K562 (cell line): ENCODE results near the gene SAE1. TPM values are rescaled to one million over a fixed set of nuclear protein-coding genes. Genes with fewer than 3 reads are reported as not detected.

ENCODE experiments used
- ATAC-seq: fragments of 200-7000 bp; cut with Tn5 transposase; 3 replicates; pipeline ENCODE4 v1.9.1; 2020; ENCODE audit warnings: moderate library complexity
- BruUV-seq: library from RNA; stranded (reverse); fragments of 400-500 nt; replicated peaks from 2 replicates; lab custom pipeline; 2021; lab: Mats Ljungman, UMichigan
- CTCF ChIA-PET: fragments of 300-600 bp; formaldehyde crosslinking; extraction: SDS; loops from one replicate; lab custom pipeline; 2021; ENCODE audit warnings: low intra/inter-chr PET ratio; lab: Yijun Ruan, JAX
- POLR2A ChIA-PET: fragments of 300-600, 350-650 bp; sonication (Branson Sonifier 250); formaldehyde crosslinking; extraction: SDS; loops from one replicate; lab custom pipeline; 2021; ENCODE audit warnings: antibody characterized with exemption, inconsistent platforms; lab: Yijun Ruan, JAX
- DNase-seq, 4 experiments: peaks; one replicate each; pipeline versions ENCODE4 v3.0.0 to v3.0.0-alpha.2; 2011 to 2018; ENCODE audit warnings: low spot score in 3 of 4, mixed read lengths in 3 of 4; ENCODE audit errors: extremely low read depth in 1 of 4
- FAIRE-seq: peaks from 2 replicates; lab custom pipeline; 2011; peaks lifted over from hg19 to GRCh38; lab: Jason Lieb, UNC
- H2AFZ ChIP-seq: 2 replicates; pipeline ENCODE4 v1.6.0; 2011; ENCODE audit warnings: low read depth, low read length, control low read depth, inconsistent platforms
- H3K27ac ChIP-seq: fragments of 200-600 bp; 3 replicates; pipeline ENCODE4 v1.8.0; 2011; ENCODE audit warnings: low read depth, mild to moderate bottlenecking, control low read depth, inconsistent platforms, low read length, moderate library complexity, mixed read lengths; ENCODE audit errors: extremely low read depth
- H3K27me3 ChIP-seq, 2 experiments: fragments of 300-600 bp in 1 of 2; 2 replicates in 1 of 2; 3 replicates in 1 of 2; pipeline versions ENCODE4 v1.6.0 to v1.8.0; 2011; ENCODE audit warnings: inconsistent platforms in 2 of 2, low read length in 2 of 2, mild to moderate bottlenecking in 1 of 2, mixed read lengths in 1 of 2, moderate library complexity in 1 of 2; ENCODE audit not compliant: control insufficient read depth in 2 of 2, insufficient read depth in 2 of 2
- H3K36me3 ChIP-seq: fragments of 300-600 bp; 3 replicates; pipeline ENCODE4 v1.8.0; 2011; ENCODE audit warnings: mild to moderate bottlenecking, low read length, inconsistent platforms; ENCODE audit not compliant: control insufficient read depth, insufficient read depth
- H3K4me1 ChIP-seq, 2 experiments: fragments of 200-600 bp in 1 of 2; replicated peaks in 1 of 2; 2 replicates in 1 of 2; 3 replicates in 1 of 2; pipeline versions ENCODE4 v1.5.1 to v1.8.0; 2011; ENCODE audit warnings: inconsistent platforms in 2 of 2, low read length in 2 of 2, mild to moderate bottlenecking in 1 of 2, mixed read lengths in 1 of 2, moderate library complexity in 1 of 2; ENCODE audit not compliant: control insufficient read depth in 2 of 2, insufficient read depth in 2 of 2
- H3K4me2 ChIP-seq: 2 replicates; pipeline ENCODE4 v1.6.1; 2011; ENCODE audit warnings: low read length, control low read depth, inconsistent platforms, mixed read lengths; ENCODE audit not compliant: insufficient read depth
- H3K4me3 ChIP-seq: fragments of 200-600 bp; sonication (generic), shearing (Covaris generic); 2 replicates; pipeline ENCODE4 v1.5.1; 2016; ENCODE audit warnings: control low read depth, inconsistent platforms
- H3K79me2 ChIP-seq: fragments of 200-600 bp; 3 replicates; pipeline ENCODE4 v1.8.0; 2011; ENCODE audit warnings: low read length, inconsistent platforms; ENCODE audit not compliant: control insufficient read depth, insufficient read depth
- H3K9ac ChIP-seq, 2 experiments: 2 replicates each; pipeline versions ENCODE4 v1.6.0 to v1.6.1; 2011; ENCODE audit warnings: low read depth in 2 of 2, low read length in 2 of 2, control low read depth in 1 of 2, inconsistent platforms in 1 of 2, mild to moderate bottlenecking in 1 of 2, mixed read lengths in 1 of 2; ENCODE audit not compliant: insufficient read depth in 1 of 2
- H3K9me1 ChIP-seq: one replicate; pipeline ENCODE4 v1.6.0; 2011; ENCODE audit warnings: inconsistent platforms, mild to moderate bottlenecking, low read length, moderate library complexity; ENCODE audit not compliant: control insufficient read depth, insufficient read depth
- H3K9me3 ChIP-seq: replicated peaks from 2 replicates; pipeline ENCODE4 v1.5.1; 2011; ENCODE audit warnings: low read depth, low read length, inconsistent platforms; ENCODE audit not compliant: control insufficient read depth, insufficient read depth
- H4K20me1 ChIP-seq: replicated peaks from 2 replicates; pipeline ENCODE4 v1.6.1; 2011; ENCODE audit warnings: low read length, inconsistent platforms, mixed read lengths; ENCODE audit not compliant: control insufficient read depth, insufficient read depth
- DNMT1 ChIP-seq: fragments of 450-650 bp; IDR thresholded peaks from 2 replicates; pipeline ENCODE4 v1.6.1; 2016; ENCODE audit warnings: antibody characterized with exemption, mild to moderate bottlenecking
- E2F1 ChIP-seq: sonication (generic); formaldehyde crosslinking; IDR thresholded peaks from 2 replicates; pipeline ENCODE4 v1.8.1; 2023; ENCODE audit warnings: mild to moderate bottlenecking, missing genetic modification reagents, moderate library complexity
- IRF2 ChIP-seq: sonication (generic); formaldehyde crosslinking; IDR thresholded peaks from 2 replicates; pipeline ENCODE4 v1.8.1; 2022; ENCODE audit warnings: mild to moderate bottlenecking, missing genetic modification reagents
- JUNB ChIP-seq: fragments of 450-650 bp; formaldehyde crosslinking; conservative IDR thresholded peaks from 2 replicates; pipeline ENCODE4 v1.4.0; 2020; ENCODE audit warnings: mild to moderate bottlenecking
- NCOR1 ChIP-seq: fragments of 450-650 bp; IDR thresholded peaks from 2 replicates; pipeline ENCODE4 v1.6.1; 2016; ENCODE audit warnings: mild to moderate bottlenecking, moderate library complexity
- NFIC ChIP-seq: fragments of 450-650 bp; IDR thresholded peaks from 2 replicates; pipeline ENCODE4 v1.6.1; 2017; ENCODE audit warnings: mild to moderate bottlenecking, inconsistent platforms
- RBM14 ChIP-seq: fragments of 200-400 bp; formaldehyde crosslinking; IDR thresholded peaks from 2 replicates; pipeline ENCODE4 v1.6.1; 2018; ENCODE audit warnings: low read depth, mild to moderate bottlenecking, low read length, moderate library complexity, borderline replicate concordance; ENCODE audit not compliant: insufficient read depth
- RBM22 ChIP-seq: fragments of 200-400 bp; formaldehyde crosslinking; IDR thresholded peaks from 2 replicates; pipeline ENCODE4 v1.6.1; 2018; ENCODE audit warnings: low read length, low read depth; ENCODE audit not compliant: poor library complexity, severe bottlenecking
- ZBTB11 ChIP-seq, 3 experiments: fragments of 200-800 bp in 1 of 3; fragments of 250-450 bp in 1 of 3; fragments of 450-650 bp in 1 of 3; sonication (Bioruptor Pico) in 1 of 3; sonication (Bioruptor generic) in 1 of 3; formaldehyde crosslinking in 1 of 3; IDR thresholded peaks; 2 replicates each; pipeline versions ENCODE4 v1.6.1 to v1.8.0; 2016 to 2022; ENCODE audit warnings: mild to moderate bottlenecking in 2 of 3, missing genetic modification characterization in 2 of 3, missing compliant biosample characterization in 1 of 3, moderate library complexity in 1 of 3
- ZNF175 ChIP-seq: fragments of 200-800 bp; sonication (Bioruptor generic); IDR thresholded peaks from 2 replicates; pipeline ENCODE4 v1.6.1; 2016; ENCODE audit warnings: low read depth, mild to moderate bottlenecking, missing genetic modification characterization, missing compliant biosample characterization
- WGBS: fragments of 100-300 bp; shearing (Covaris generic); methylation state at CpG from one replicate; pipeline ENCODE4 v1.1.6; 2016; ENCODE audit warnings: low coverage, mixed read lengths; ENCODE audit not compliant: insufficient coverage; ENCODE audit errors: missing lambda C conversion rate; 5-methylcytosine and 5-hydroxymethylcytosine counted together
- in situ Hi-C: fragments of 300-500 bp; cut with MboI; formaldehyde crosslinking; loops from 4 replicates; pipeline ENCODE4 v1.15.0; 2018; ENCODE audit warnings: inconsistent platforms, mixed read lengths
- intact Hi-C: fragments of 100-400 bp; cut with micrococcal nuclease; formaldehyde crosslinking; loops from 2 replicates; pipeline ENCODE4 v1.14.2; 2022
- polyA plus RNA-seq, 8 experiments: library from polyadenylated mRNA; depleted of rRNA in 4 of 8; stranded (reverse) in 5 of 8; unstranded in 3 of 8; fragments of >200 nt; fragmentation: Nextera tagmentation in 2 of 8; fragmentation: Illumina TruSeq in 1 of 8; extraction: Ambion mirVana in 2 of 8; extraction: Trizol in 1 of 8; gene quantifications; 2 replicates each; pipeline versions ENCODE4 v1.2.1 to v1.2.3, GENCODE V29; 2011 to 2014; ENCODE audit warnings: inconsistent platforms in 1 of 8, missing spikeins in 1 of 8
- total RNA-seq, 7 experiments: library from RNA; depleted of rRNA in 6 of 7; stranded (reverse); fragments of >200 nt in 6 of 7; fragmentation: Illumina TruSeq in 2 of 7; extraction: Trizol in 2 of 7; gene quantifications; 2 replicates each; pipeline versions ENCODE4 v1.2.1 to v1.2.3, GENCODE V29; 2011 to 2021; ENCODE audit warnings: low replicate concordance in 1 of 7
- TF ChIP-seq, protein P1 (sequence below): IDR thresholded peaks from 2 replicates; pipeline ENCODE4 v1.6.1; 2011; ENCODE audit warnings: borderline replicate concordance, low read depth, mild to moderate bottlenecking, moderate library complexity, low read length; ENCODE audit not compliant: insufficient read depth, poor library complexity, severe bottlenecking

The SAE1 gene
- total and polyA plus RNA-seq, 9 of the 15 experiments (the other 6 are each of a cell fraction or from before 2014, with no cell fraction given): 82.8 to 299 (median 217) TPM

- FAIRE-seq: peak; percentile 67
- H3K4me1 ChIP-seq: peaks cover 16 to 67% of the 10 kb centered on the region in 2 experiments
- TF ChIP-seq RBM22 (no peak), DNMT1 (0 out of 2 replicates have a peak, but pooled peaks have one; percentile 30), ZBTB11 (CRISPR knock-in tag; IDR thresholded peaks at IDR 0.05) (0 out of 6 replicates have a peak, but pooled peaks of 1 of the 3 experiments have one; percentile 30), NFIC (peak; percentile 65; the same call in 1 of the 2 replicates), ZNF175 (CRISPR knock-in tag) (no peak; the same call in 1 of the 2 replicates), JUNB (CRISPR knock-in tag) (0 out of 2 replicates have a peak, but pooled peaks have one; percentile 12), RBM14 (no peak), IRF2 (CRISPR knock-in tag) (no peak), NCOR1 (peak; percentile 66), E2F1 (CRISPR knock-in tag) (no peak; the same call in 1 of the 2 replicates)
- TF ChIP-seq, protein P1, sequence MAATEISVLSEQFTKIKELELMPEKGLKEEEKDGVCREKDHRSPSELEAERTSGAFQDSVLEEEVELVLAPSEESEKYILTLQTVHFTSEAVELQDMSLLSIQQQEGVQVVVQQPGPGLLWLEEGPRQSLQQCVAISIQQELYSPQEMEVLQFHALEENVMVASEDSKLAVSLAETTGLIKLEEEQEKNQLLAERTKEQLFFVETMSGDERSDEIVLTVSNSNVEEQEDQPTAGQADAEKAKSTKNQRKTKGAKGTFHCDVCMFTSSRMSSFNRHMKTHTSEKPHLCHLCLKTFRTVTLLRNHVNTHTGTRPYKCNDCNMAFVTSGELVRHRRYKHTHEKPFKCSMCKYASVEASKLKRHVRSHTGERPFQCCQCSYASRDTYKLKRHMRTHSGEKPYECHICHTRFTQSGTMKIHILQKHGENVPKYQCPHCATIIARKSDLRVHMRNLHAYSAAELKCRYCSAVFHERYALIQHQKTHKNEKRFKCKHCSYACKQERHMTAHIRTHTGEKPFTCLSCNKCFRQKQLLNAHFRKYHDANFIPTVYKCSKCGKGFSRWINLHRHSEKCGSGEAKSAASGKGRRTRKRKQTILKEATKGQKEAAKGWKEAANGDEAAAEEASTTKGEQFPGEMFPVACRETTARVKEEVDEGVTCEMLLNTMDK: peak; percentile 92
Observed at GRCh38 chr19:47225746-47226425, 95.3 kb downstream of the SAE1 start.

More at GRCh38 chr19:47225746-47226425, 95.3 kb downstream of the SAE1 start:
- H3K27ac ChIP-seq: peak overlapping the region; percentile 93
- ChIA-PET POLR2A (interaction anchor here (0.6 to 8.2 kb wide), 20 partner anchors 8 to 282 kb away, joined by 3 to 171 read pairs (median 8); partner anchors contain the start of genes CCDC9, DHX34, INAFM1 and ZC3H4), CTCF (interaction anchor here (0.8 kb wide), 1 partner anchor 22 kb away, joined by 4 read pairs; no protein-coding TSS in a partner anchor)
- 21% methylated on average over 8 of the region's 59 CpGs for WGBS
- in situ Hi-C loops: no loop called here
- H3K9ac ChIP-seq: peak overlapping the region; percentile 87 to 99
- intact Hi-C loops: loop anchor here (5.0 kb wide), 1 partner anchor 74 kb away; no protein-coding TSS in a partner anchor
- H2AFZ ChIP-seq: peak overlapping the region; percentile 68
- no peaks in the 10 kb centered on the region for H3K9me3 ChIP-seq
- H3K36me3 ChIP-seq: peaks cover 25% of the 10 kb centered on the region; the same call in 2 of the 3 replicates
- H4K20me1 ChIP-seq: peaks cover 17% of the 10 kb centered on the region; the same call in 1 of the 2 replicates
- BruUV-seq: no TSS peak
- H3K27me3 ChIP-seq: no peaks in the 10 kb centered on the region
- H3K4me2 ChIP-seq: peak overlapping the region; percentile 100
- peaks cover 61% of the 10 kb centered on the region for H3K79me2 ChIP-seq
- H3K4me3 ChIP-seq: peak overlapping the region; percentile 100
- DNase-seq: peak; percentile 92 to 97 (median 92)
- ATAC-seq: peak; percentile 73
- no peaks in the 10 kb centered on the region for H3K9me1 ChIP-seq
